Calu3 (cell line): ENCODE data around the gene SURF4. TPM values are rescaled to one million over a fixed set of nuclear protein-coding genes. Genes with fewer than 3 reads are reported as not detected.
A peak's percentile ranks its signal among the peaks of the same experiment; 100 is the strongest.

Source experiments
- BruUV-seq: library from RNA; stranded (reverse); fragments of 400-500 nt; replicated peaks from 2 replicates; lab custom pipeline; 2021; lab: Mats Ljungman, UMichigan
- CTCF ChIA-PET: fragments of 300-600 bp; sonication (Branson Sonifier 250); formaldehyde crosslinking; loops from one replicate; lab custom pipeline; 2022; ENCODE audit warnings: antibody characterized with exemption; lab: Charles Lee
- DNase-seq: peaks from one replicate; pipeline ENCODE4 v3.0.0; 2022
- H3K27ac Mint-ChIP-seq: one replicate; pipeline ENCODE4 v1.8.0; 2022; ENCODE audit warnings: mixed read lengths; ENCODE audit not compliant: unreplicated experiment
- H3K27me3 Mint-ChIP-seq: one replicate; pipeline ENCODE4 v1.8.0; 2022; ENCODE audit warnings: mixed read lengths; ENCODE audit not compliant: unreplicated experiment
- H3K36me3 Mint-ChIP-seq: one replicate; pipeline ENCODE4 v1.8.0; 2022; ENCODE audit warnings: mild to moderate bottlenecking, moderate library complexity, mixed read lengths; ENCODE audit not compliant: insufficient read depth, unreplicated experiment
- H3K4me1 Mint-ChIP-seq: one replicate; pipeline ENCODE4 v1.8.0; 2022; ENCODE audit warnings: mild to moderate bottlenecking, low read depth, mixed read lengths; ENCODE audit not compliant: unreplicated experiment
- H3K4me3 Mint-ChIP-seq: one replicate; pipeline ENCODE4 v1.8.0; 2022; ENCODE audit warnings: mild to moderate bottlenecking, low read depth, moderate library complexity, mixed read lengths; ENCODE audit not compliant: unreplicated experiment
- H3K9me3 Mint-ChIP-seq: one replicate; pipeline ENCODE4 v1.8.0; 2022; ENCODE audit warnings: low read depth, mixed read lengths; ENCODE audit not compliant: unreplicated experiment
- CTCF ChIP-seq: fragments of 200-600 bp; IDR thresholded peaks from one replicate; pipeline ENCODE4 v1.8.0; 2022; ENCODE audit warnings: antibody characterized with exemption; ENCODE audit not compliant: unreplicated experiment
- intact Hi-C: fragments of 100-400 bp; cut with micrococcal nuclease; formaldehyde crosslinking; loops from one replicate; pipeline ENCODE4 v1.10.0; 2022; ENCODE audit not compliant: unreplicated experiment
- total RNA-seq: library from RNA; stranded (reverse); gene quantifications from 2 replicates; pipeline ENCODE4 v1.2.3, GENCODE V29; 2022

SURF4 gene
- total RNA-seq, 1 experiment from 2014 or later = 129 TPM

GRCh38 chr9:133352635-133353340 is 23.1 kb downstream of the SURF4 start:
- Mint-ChIP-seq H3K27me3 (no peaks in the 10 kb centered on the region), H3K9me3 (no peaks in the 10 kb centered on the region), H3K4me3 (no peak overlapping the region), H3K36me3 (peaks cover 78% of the 10 kb centered on the region), H3K4me1 (peaks cover 16% of the 10 kb centered on the region), H3K27ac (no peak overlapping the region)
- intact Hi-C loops = no loop called here
- no peak for DNase-seq
- no TSS peak for BruUV-seq
- TF ChIP-seq CTCF = no peak
- CTCF ChIA-PET = no interaction called here

- intact Hi-C loops = no loop called here
- Mint-ChIP-seq H3K4me3 (no peak overlapping the region), H3K27me3 (no peaks in the 10 kb centered on the region), H3K36me3 (peaks cover 82% of the 10 kb centered on the region), H3K9me3 (no peaks in the 10 kb centered on the region), H3K27ac (no peak overlapping the region), H3K4me1 (peaks cover 14% of the 10 kb centered on the region)
- CTCF ChIA-PET = interaction anchor here (0.6 kb wide), 1 partner anchor 112 kb away, joined by 3 read pairs; no protein-coding TSS in a partner anchor
- peak; percentile 69 for DNase-seq
- peak; percentile 44 for TF ChIP-seq CTCF
- BruUV-seq = TSS peak; percentile 5
Measured at GRCh38 chr9:133351908-133352634, 23.8 kb downstream of the SURF4 start.

- no peak for TF ChIP-seq CTCF
- CTCF ChIA-PET = interaction anchor here (0.6 kb wide), 1 partner anchor 111 kb away, joined by 3 read pairs; no protein-coding TSS in a partner anchor
- no peak for DNase-seq
- no peak overlapping the region for H3K4me3 Mint-ChIP-seq
- H3K27ac Mint-ChIP-seq = no peak overlapping the region
- intact Hi-C loops = no loop called here
- peaks cover 14% of the 10 kb centered on the region for H3K4me1 Mint-ChIP-seq
- H3K9me3 Mint-ChIP-seq = no peaks in the 10 kb centered on the region
- no TSS peak for BruUV-seq
- peaks cover 82% of the 10 kb centered on the region for H3K36me3 Mint-ChIP-seq
- H3K27me3 Mint-ChIP-seq = no peaks in the 10 kb centered on the region
Measured at GRCh38 chr9:133351526-133351907, 24.3 kb downstream of the SURF4 start.

- no peak overlapping the region for H3K27ac Mint-ChIP-seq
- peaks cover 73% of the 10 kb centered on the region for H3K36me3 Mint-ChIP-seq
- CTCF ChIA-PET = interaction anchor here (0.6 kb wide), 1 partner anchor 165 kb away, joined by 5 read pairs; no protein-coding TSS in a partner anchor
Measured at GRCh38 chr9:133349965-133350616, 25.8 kb downstream of the SURF4 start.

More at GRCh38 chr9:133349965-133350616, 25.8 kb downstream of the SURF4 start:
- BruUV-seq = no TSS peak
- TF ChIP-seq CTCF = no peak
- no peak for DNase-seq
- Mint-ChIP-seq H3K4me1 (peaks cover 14% of the 10 kb centered on the region), H3K9me3 (no peaks in the 10 kb centered on the region), H3K27me3 (no peaks in the 10 kb centered on the region), H3K4me3 (peak overlapping the region; percentile 82)
- intact Hi-C loops = loop anchor here (10.0 kb wide), 1 partner anchor 55 kb away; no protein-coding TSS in a partner anchor
